GM19455 (cell line): ENCODE measurements around the gene CGB8.
A peak's percentile ranks its signal among the peaks of the same experiment; 100 is the strongest.
"Not testable (repeated sequence)": the region's sequence is repeated elsewhere in the genome, so short reads cannot be mapped to it uniquely, and the experiment has no call there.

Experiments
- ATAC-seq: cut with Tn5 transposase; IDR thresholded peaks from one replicate; pipeline ENCODE4 v1.9.1; 2021; ENCODE audit not compliant: unreplicated experiment

Gene CGB8

DNA sequence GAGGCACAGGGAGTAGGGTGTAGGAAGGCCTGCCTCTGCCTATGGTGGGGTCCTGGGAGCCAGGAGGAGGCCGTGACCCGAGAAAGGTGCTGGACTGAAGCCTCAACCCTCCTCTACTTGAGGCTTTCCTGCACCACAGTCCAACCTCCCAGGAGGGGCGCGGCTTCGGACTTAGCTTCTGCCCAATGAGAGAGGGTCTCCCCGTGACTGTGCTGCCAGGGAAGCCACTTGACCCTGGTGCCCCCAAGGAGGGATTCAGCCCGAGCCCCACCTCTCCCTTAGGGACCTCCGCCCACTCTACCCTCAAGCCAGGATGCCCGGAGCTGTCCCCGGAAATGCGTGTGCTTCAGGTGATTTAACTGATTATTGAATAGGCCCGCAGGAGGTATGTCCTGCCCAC lies at the start of gene CGB8:
TSS of gene CGB8 (minus strand) at position 101 of the 400 bp plus-strand sequence. CDS start 372 bp downstream, outside the sequence.
- ATAC-seq = not testable (repeated sequence)

DNA sequence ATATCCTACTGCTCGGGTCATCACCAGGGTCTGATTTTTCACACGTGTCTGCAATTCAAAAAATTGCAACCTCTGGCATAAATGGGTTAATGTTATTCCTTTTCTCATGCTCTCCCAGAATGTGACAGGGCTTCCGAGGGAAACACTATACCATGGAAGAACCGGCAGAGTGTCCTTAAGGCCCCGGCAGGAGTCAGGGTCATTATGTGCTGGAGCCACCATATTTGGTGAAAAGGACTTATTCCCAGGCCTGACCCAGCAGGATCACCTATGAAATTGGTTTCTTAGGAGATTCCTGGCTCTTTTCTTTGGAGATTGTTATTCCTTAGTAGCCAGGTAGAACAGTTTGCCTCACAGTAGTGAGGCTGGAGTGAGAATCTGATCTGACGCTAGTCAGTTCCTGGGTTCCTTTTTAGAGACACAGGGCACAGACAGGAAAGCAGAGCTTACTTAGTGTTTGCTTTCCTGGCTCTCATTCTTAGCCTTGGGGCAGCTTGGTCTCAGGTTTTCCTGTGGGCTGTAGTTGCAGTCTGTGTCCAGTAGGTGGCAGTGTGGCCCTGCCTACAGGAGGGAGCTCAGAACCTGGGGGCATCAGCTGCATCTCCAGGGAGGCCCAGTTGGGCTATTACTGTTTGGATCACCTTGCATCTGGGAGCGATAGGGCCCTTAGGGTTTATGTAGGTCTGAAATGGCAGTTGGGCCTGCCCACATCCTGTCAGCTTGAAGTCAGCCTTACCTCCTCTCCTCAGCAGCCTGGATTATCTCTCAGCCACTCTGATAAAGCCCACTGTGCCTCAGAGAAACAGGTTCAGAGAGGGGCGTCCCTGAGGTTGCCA lies 48.8 kb upstream of the CGB8 start:
- ATAC-seq = no peak

- no peak for ATAC-seq
Measured at GRCh38 chr19:49094505-49095482, 45.9 kb upstream of the CGB8 start.

DNA sequence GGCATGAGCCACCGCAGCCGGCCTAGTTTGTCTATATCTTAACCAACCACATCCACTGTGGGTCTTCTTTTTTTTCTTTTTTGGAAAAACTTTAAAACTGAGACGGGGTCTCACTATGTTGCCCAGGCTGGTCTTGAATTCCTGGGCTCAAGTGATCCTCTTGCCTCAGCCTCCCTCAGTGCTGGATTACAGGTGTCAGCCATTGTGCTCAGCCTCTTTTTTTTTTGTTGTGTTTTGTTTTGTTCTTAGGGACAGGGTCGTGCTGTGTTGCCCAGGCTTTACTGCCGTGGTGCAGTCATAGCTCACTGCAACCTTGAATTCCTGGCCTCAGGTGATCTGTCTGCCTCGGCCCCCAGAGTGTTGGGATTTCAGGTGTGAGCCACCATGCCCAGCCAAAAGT lies 43.8 kb upstream of the CGB8 start:
- no peak for ATAC-seq

- no peak for ATAC-seq
Measured at GRCh38 chr19:49091391-49092038, 42.6 kb upstream of the CGB8 start.

- ATAC-seq = no peak
Measured at GRCh38 chr19:49086296-49086695, 37.4 kb upstream of the CGB8 start.

- ATAC-seq = no peak
Measured at GRCh38 chr19:49085868-49086232, 36.9 kb upstream of the CGB8 start.

DNA sequence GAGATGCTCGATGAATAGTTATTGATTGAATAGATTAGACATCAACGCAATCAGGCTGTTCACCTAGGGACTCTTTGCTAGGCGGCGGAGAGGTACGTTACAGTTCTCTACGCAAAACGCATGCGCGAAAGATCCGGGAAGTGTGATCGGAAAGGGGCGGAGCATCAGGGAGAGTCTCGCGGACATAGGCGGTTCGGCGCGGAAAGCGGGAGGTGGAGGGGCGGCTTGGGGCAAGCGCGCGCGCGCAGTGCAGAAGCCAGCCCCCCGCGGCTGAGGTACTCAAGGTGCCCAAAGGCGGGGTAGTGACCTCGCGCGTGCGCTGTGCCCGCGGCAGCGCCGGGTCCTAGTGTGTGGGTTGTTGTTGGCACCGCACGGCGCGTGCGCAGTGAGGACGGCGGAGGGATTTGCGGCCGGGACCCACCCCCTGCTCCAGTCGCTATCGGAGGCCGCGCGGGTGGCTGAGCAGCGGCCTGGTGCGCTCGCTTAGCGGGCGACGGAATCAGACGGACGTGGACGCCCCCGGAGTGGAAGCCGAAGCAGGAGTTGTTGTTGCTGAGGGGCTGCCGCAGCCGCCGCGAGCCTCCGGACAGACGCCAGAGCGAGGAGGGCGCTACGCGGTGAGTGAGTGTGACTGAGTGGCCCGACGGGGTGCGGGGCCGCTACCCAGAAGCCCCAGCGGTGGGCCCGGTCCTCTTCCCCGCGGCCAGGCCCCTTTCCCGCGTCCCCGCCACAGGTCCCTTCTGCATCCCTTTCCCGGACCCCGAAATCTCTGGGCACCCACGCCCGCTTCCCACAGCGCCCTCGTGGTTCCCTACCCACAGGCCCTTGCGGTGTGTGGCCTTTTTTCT lies 36.3 kb upstream of the CGB8 start, which contains the start of gene SNRNP70:
TSS of gene SNRNP70 (plus strand) at position 432 of the 848 bp plus-strand sequence. CDS start 964 bp downstream, outside the sequence.
- ATAC-seq = peak; percentile 83

DNA sequence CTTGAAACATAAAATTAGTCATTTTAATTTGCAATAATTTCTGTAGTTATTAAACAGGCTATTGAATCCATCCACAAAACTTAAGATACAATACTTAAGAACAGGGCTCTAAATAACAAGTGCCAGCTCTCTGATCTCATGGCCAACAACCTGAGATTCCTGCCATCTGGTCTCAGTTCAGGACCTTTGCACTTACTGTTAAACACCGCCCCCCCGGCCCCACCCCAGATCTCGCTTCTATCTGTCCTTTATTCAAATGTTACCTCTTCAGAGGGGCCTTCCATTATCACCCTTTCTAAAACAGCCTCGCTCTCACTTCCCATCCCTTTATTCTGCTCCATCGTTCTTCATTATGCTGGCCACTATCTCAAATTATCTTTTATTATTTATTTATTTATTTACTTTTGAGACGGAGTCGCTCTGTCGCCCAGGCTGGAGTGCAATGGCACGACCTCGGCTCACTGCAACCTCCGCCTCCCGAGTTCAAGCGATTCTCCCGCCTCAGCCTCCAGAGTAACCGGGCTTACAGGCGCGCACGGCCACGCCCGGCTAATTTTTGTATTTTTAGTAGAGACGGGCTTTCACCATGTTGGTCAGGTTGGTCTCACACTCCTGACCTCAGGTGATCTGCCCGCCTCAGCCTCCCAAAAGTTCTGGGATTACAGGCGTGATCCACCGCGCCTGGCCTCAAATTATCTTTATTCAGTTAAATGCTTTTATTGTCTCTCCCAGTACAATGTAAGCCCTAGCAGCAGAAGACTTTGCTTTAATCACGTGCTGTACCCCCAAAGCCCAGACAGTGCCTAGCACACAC lies 35.5 kb upstream of the CGB8 start:
- no peak for ATAC-seq

DNA sequence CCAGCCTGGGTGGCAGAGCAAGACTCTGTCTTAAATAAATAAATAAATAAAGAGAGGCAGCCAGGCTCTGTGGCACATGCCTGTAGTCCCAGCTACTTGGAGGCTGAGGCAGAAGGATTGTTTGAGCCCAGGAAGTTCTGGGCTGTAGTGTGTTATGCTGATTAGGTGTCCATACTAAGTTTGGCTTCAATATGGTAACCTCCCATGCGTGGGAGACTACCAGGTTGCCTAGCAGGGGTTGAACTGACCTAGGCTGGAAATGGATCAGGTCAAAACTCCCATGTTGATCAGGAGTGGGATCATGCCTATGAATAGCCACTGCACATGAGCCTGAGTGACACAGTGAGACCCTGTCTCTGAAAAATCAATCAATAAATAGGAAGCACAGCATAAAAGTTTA lies 32.4 kb upstream of the CGB8 start:
- ATAC-seq = no peak

GRCh38 chr19:49080392-49080791 lies 31.5 kb upstream of the CGB8 start:
- ATAC-seq = no peak

DNA sequence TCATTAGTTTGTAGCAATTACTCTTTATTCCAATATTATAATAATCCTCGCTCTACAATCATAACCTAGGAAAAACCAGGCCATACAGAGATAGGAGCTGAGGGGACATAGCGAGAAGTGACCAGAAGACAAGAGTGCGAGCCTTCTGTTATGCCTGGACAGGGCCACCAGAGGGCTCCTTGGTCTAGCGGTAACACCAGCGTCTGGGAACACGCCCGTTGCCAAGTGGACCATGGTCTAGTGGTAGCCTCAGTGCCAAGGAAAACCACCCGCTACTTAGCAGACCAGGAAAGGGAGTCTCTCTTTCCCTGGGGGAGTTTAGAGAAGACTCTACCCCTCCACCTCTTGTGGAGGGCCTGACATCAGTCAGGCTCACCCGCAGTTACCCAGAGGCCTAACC lies 26.0 kb upstream of the CGB8 start:
- not testable (repeated sequence) for ATAC-seq

GRCh38 chr19:49073514-49074378 lies 24.8 kb upstream of the CGB8 start:
- ATAC-seq = no peak

DNA sequence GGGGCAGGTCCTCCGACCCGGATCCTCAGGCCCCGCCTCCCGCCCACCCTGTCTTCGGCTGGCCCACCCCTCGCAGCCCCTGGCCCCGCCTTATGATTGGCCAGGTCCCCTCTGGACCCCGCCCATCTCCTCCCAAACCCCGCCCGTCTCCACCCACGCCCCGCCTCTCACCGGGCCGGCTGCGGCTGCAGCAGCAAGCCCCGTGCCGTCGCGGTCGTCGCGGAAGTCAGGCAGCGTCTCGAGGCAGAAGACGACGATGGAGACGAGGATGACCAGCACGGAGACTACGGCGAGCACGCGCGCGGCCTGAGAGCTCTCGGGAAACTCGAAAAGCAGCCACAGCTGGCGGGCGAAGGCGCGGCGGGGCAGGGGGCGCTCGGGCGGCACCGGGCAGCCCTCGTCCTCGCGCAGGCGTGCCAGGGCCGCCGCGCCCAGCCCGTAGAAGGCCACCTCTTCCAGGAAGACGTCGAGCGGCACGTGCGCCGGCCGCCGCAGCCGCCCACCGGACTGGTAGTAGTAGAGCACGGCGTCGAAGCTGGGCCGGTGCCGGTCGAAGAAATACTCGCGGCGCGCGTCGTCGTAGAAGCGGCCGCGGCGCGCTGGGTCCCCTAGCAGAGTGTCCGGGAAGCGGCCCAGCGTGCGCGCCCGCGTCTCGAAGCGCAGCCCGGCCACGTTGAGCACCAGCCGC lies 23.1 kb upstream of the CGB8 start:
- ATAC-seq = no peak

- no peak for ATAC-seq
Measured at GRCh38 chr19:49070416-49070815, 21.5 kb upstream of the CGB8 start.

DNA sequence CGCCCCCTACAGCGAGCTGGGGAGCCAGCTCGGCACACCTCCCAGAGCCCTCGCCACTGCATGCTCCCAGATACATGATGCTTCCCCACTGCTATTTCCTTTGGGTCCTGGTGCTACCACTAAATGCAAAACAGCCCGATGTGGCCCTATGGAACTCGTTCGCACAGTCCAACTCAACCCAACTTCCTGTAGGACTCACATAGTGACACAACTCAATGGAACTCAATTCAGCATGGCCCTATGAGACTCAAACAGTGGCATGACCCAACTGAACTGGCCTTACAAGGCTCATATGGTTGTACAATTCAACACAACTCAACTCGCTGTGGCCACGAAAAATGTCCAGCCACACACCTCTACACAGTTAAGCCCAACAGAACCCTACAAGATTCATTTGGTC lies 20.1 kb upstream of the CGB8 start:
- ATAC-seq = no peak

GRCh38 chr19:49067554-49067953 lies 18.6 kb upstream of the CGB8 start:
- ATAC-seq = no peak
